GM18868 (cell line): Measurements from ENCODE around the gene MED19.
"Not testable (repeated sequence)": the region's sequence is repeated elsewhere in the genome, so short reads cannot be mapped to it uniquely, and the experiment has no call there.

Experiments
- ATAC-seq: cut with Tn5 transposase; IDR thresholded peaks from one replicate; pipeline ENCODE4 v1.9.1; 2021; ENCODE audit warnings: mild to moderate bottlenecking, moderate library complexity; ENCODE audit not compliant: unreplicated experiment

The MED19 gene, protein sequence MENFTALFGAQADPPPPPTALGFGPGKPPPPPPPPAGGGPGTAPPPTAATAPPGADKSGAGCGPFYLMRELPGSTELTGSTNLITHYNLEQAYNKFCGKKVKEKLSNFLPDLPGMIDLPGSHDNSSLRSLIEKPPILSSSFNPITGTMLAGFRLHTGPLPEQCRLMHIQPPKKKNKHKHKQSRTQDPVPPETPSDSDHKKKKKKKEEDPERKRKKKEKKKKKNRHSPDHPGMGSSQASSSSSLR

DNA sequence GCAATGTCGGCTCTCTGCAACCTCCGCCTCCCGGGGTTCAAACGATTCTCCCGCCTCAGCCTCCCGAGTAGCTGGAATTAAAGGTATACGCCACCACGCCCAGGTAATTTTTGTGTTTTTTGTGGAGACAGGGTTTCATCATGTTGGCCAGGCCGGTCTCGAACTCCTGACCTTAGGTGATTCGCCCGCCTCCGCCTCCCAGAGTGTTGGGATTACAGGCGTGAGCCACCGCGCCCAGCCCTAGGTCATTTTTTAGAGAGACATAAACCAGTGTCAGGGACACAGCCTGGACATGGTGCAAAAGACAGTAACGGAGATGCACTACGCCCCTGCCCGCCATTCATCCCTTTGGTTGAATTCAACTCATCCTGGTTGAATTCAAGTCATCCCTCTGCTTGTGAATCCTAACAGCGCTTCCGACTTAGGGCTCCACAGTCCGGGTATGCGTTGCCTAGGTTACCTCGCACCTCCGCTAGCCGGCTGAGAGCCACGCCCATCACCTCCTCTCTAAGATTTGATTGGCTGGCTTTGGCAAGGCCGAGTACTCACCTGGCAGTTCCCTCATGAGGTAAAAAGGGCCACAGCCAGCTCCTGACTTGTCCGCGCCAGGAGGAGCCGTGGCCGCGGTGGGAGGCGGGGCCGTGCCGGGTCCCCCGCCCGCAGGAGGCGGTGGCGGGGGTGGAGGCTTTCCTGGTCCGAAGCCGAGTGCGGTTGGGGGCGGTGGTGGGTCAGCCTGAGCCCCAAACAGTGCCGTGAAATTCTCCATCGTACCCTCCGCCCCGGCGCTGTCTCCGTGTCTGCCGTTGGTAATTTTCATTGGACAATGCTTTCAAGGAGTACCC, at the start of gene MED19:
TSS of gene MED19 (minus strand) at position 802 of the 842 bp plus-strand sequence. CDS start at position 766, 36 bp downstream.
- ATAC-seq: peak; percentile 41

DNA sequence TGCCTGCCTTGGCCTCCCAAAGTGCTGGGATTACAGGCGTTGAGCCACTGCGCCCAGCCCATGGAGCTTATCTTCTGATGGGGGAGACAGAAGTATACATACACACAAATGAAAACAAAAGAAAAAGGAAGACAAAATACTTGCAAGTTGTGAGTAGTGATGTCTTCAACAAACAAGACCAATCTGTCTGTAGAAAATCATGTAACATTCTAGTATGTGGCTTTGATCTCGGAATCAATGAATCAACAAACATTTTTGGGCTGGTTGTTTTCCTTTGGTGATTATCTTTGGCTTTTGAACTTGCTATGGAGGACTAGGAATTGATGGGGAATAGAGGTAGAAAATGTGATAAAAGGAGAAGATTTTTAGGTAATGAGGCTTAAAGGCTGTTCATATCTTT, 46.2 kb upstream of the MED19 start:
- no peak for ATAC-seq

DNA sequence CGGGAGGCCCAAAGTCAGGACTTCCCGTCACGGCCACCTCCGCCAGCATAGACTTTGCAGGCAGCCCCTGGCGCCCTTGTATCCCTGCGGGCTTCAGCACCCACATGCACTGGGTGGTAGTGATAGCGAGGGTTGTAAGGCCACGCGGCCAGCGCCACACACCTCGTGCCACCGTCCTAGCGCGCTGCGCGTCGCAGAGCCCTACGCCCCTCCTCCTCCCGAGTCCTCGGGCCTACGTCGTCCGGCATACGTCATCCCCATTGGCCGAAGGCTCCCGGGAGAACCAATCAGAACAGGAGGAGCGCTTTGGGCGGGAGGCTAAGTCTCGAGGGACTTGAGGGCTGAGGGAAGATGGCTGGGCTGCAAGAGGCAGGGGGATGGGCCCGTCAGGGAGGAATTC, 40.9 kb upstream of the MED19 start:
- ATAC-seq: no peak

DNA sequence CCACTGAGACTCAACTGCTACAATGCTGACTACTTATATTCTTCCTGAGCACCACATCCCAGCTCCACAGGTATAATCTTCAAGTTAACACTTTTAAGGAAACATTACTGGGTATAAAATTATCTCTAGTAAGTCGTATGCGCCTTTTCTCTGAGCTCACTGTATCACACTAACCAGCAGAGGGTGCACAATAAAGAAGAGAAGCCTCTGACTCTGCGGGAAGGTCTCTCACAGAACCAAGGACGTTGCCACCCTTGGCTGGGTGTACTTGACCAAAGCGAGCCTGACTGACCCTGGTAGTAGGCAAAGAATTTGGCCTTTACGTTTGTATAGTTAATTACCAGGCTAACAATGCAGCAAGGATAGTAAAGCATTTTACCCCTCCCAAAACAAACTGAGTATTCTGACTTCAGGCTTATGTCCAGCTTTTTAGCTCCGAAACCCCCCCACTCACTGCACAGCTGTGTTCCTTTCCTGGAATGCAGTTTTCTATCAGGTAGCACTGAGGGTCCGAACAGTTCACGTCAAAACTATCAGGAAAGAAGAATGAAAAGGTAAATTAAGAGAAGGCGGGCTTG, 39.8 kb upstream of the MED19 start, which contains the start of gene BTBD18:
TSS of gene BTBD18 (minus strand) at position 144 of the 578 bp plus-strand sequence. CDS start 631 bp downstream, outside the sequence.
- ATAC-seq: no peak

DNA sequence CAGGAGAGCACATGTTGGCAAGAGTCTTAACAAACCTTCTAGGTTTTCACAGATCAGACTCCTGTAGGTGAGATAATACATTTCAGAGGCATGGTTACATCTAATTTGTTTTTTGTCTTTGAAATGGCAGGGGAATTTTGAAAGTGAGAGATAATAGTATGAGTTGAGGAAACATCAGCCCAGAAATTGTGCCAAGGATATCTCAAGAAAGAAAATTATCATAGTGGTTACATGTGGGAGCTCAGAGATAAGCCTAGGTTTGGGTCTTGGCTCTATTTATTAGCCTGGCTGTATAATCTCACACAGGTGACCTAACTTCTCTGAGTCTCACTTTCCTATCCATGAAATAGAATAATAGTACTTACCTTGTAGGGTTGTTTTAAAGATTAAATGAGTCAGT, 39.2 kb upstream of the MED19 start:
- ATAC-seq: no peak

DNA sequence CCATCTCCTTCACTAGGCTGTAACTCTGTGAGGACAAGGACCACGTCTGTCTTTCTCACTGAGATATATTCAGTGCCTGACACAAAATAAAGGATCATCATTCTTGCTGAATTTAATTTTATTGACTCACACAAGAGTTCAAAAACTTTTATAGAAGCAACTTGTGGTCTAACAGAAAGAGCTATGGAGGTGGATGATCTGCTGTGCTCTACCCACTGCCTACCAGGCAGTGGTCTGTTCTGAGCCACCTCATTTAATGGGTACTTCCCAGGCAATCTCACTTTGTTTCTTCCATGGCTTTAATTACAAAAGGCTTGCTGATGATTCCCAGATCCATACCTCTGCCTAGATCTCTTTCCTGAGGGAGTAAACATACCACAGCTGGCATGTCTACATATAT, 34.9 kb upstream of the MED19 start:
- no peak for ATAC-seq

DNA sequence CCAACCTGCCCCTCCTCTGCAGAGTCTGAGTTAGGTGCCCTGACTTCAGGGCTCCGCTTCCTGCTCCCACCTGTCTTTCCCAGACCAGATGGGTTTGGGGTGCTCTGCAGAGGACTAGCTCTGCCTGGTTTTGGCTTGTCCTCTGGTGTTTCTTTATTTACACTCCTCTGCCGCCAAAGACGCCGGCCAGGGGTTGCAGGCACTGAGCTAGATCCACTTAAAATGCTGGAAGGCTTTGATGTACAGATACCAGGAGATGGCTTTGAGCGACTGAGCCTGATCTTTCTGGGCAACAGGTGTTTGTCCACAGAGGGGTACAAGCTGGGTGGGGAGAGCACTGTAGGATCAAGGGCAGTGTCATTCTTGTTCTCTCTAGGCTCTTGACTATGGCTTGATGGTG, 33.2 kb upstream of the MED19 start:
- no peak for ATAC-seq

DNA sequence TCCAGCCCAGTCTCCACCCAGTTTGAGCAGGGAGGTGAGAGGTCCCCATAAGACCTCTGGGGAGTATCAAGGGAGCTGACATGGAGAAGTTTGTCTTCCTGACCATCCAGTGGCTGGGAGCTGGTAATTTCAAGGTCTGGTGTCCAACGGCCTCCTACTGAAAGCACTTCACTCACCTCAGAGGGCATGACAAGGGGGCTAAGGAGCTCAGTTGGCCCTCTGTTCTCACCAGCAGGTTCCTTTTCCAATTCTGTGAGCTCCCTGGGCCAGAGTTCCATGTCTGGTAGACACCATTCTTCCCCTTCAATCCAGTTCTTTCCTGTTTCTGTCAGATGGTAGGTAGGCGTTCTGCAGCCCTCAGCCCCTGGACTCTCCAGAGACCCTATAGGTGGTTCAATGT, 32.3 kb upstream of the MED19 start:
- no peak for ATAC-seq

DNA sequence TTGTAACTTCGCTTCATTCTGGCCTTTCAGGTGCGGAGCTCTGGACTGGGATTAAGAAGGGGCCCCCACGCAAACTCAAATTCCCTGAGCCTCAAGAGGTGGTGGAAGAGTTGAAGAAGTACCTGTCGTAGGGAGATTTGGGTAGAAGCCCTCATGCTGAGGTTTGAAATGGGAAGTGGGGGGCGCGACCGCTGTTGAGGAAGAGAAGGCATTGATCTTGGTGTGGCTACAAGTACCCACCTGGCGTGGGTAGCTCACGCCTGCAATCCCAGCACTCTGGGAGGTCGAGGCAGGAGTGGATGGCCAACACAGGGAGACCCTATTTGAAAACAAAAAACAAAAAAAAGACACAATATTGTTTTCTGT, 30.1 kb upstream of the MED19 start:
- no peak for ATAC-seq

DNA sequence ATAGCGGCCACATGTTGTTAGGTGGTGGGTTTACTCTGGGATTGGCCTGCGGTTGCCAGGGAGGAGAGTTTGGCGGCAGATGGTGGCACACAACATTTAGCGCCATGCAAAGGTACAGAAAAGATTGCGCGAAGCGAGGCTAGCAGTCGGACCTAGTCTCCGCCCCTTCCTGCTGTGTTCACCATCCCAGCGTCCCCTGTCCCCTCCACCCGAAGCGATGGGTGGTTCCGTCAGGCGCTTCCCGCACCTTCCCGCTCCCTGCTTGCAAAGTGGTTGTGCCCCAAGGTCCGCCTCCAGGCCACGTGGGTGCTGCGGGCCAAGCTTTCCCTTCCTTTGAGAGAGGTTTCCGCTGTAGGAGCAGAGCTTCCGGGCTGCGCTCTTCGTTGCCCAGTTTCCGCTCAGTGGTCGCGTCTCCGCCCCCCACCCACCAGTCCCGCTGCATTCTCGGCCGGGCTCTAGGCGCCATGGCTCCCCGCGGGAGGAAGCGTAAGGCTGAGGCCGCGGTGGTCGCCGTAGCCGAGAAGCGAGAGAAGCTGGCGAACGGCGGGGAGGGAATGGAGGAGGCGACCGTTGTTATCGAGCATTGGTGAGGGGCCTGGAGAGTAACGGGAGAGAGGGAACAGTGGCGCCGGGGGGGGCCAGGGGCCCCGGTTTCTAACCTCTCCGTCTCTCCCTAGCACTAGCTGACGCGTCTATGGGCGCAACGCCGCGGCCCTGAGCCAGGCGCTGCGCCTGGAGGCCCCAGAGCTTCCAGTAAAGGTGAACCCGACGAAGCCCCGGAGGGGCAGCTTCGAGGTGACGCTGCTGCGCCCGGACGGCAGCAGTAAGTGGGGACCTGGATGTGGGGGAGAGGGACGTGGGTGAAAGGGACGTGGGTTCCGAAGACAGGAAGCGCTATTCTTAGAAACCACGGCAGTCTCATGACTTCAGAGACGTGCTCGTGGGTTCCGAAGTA, 29.4 kb upstream of the MED19 start, which contains the start of gene SELENOH:
TSS of gene SELENOH (plus strand) at position 360 of the 955 bp plus-strand sequence. CDS start at position 465, 105 bp downstream.
- peak; percentile 92 for ATAC-seq

DNA sequence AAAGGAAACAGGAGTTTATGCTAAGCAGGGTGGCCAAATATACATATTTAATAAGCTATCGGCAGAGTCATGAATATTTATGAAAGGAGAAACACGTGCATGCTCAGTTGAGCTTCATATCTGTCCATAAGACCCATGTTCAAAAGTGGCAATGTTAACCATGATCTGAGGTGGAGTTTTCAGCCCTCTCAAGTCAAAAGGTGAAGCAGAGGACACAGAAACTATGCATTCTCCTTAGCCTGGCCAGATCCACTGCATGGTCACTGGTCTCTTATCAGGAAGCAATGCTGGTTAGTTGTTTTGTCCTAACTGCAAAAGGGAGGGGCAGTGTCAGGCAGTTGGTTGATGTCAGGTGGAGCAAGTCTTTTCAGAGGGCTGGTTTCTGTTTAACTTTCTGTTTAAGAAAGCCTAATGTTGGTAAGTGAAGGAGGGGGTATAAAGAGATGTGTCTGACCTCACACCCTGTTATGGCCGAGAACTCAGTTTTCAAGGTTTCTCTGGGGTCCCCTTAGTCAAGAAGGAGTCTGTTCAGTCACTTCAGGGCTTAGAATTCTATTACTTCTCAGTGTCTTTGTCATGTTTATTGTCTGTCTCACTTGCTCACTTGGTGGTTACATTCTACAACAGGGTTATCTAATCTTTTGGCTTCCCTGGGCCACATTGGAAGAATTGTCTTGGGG, 23.7 kb upstream of the MED19 start:
- ATAC-seq: no peak

DNA sequence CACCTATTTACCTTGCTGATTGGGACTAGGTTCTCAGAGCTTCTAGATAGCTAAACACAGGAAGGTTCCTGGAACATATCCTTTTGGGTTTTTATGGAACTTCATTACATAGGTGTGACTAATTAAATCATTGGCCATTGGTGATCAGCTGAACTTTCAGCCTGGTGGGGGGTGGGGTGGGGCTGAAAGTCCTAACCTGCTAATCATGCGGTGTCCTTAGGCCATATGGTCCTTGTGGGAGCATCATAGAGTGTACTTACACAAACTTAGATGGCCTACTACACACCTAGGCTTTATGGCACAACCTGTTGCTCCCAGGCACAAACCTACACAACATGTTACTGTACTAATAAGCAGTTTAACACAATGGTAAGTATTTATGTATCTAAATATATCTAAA, 20.6 kb upstream of the MED19 start:
- no peak for ATAC-seq

DNA sequence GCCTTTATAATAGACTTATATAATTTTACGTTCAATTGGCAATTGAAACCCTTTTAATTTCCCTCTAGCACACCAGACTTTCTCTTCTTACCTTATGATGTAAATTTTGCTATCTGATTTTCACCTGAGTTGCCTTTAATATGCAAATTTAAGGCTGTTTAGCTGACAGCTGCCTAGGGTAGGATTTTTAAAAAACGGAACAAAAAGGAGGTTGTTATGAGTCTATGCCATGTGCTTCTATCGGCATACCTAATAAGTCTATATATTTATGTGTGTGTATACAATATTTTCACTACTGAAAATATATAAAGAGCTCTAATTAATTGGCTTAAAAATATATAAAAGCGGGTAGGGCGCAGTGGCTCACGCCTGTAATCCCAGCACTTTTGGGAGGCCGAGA, 17.5 kb upstream of the MED19 start:
- no peak for ATAC-seq

DNA sequence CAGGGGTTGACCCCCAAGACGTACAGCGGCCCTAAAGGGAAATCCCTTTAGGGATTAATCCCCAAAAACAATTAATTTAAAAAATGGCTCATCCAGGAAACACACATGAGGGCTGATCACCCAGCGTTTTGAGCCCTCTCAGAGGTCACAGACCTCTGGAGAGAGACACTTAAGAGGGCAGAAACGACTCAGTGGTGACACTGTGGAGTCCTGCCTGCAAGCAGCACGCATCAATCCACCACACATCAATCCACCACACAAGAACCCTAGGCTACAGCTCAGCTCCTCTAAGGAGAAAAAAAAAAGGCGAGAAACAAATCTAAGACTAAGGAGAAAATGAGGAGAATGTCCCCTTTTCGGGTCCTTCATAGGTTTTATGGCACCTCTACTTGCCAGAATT, 16.8 kb upstream of the MED19 start:
- no peak for ATAC-seq

DNA sequence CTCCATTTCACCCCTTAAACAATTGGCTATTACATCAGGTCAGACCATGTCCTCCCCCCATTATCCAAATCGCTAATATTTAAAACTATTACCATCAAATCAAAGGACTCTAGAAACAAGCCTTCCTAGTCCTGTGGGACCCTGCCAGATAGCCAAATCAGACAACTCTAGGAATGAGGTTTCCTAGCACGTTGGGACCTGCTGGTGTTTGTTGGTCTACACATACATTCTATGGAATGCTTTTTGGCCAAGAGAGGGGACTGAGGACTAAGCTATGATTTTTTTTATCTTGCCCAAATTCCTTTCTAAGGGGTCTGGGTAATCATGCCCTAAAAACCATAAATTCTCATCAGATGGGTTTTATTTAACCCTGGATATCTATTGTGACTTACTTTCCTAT, 15.2 kb upstream of the MED19 start:
- no peak for ATAC-seq

DNA sequence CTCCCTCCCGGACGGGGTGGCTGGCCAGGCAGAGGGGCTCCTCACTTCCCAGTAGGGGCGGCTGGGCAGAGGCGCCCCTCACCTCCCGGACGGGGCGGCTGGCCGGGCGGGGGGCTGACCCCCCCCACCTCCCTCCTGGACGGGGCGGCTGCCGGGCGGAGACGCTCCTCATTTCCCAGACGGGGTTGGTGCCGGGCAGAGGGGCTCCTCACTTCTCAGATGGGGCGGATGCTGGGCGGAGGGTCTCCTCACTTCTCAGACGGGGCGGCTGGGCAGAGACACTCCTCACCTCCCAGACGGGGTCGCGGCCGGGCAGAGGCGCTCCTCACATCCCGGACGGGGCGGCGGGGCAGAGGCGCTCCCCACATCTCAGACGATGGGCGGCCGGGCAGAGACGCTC, 4.7 kb upstream of the MED19 start:
- ATAC-seq: not testable (repeated sequence)

DNA sequence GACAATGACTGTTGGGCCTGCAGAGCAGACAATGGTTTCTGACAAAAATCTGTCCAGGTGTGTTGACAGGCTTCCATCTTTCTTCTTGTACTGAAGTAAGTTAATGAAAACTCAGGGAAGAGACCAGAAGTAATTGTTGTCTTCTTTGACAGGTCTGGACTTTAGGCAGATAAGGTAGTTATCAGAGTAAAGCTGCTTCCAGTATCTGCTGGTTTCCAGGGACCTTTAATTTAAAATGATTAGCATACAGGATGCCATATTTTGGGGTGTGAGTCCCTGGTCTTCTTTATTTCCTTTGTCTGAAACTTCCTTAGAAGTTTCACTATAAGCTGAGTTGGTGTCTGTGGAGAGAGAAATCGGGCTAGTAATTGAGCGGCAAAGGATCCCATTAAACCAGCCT, 1.8 kb upstream of the MED19 start:
- no peak for ATAC-seq

DNA sequence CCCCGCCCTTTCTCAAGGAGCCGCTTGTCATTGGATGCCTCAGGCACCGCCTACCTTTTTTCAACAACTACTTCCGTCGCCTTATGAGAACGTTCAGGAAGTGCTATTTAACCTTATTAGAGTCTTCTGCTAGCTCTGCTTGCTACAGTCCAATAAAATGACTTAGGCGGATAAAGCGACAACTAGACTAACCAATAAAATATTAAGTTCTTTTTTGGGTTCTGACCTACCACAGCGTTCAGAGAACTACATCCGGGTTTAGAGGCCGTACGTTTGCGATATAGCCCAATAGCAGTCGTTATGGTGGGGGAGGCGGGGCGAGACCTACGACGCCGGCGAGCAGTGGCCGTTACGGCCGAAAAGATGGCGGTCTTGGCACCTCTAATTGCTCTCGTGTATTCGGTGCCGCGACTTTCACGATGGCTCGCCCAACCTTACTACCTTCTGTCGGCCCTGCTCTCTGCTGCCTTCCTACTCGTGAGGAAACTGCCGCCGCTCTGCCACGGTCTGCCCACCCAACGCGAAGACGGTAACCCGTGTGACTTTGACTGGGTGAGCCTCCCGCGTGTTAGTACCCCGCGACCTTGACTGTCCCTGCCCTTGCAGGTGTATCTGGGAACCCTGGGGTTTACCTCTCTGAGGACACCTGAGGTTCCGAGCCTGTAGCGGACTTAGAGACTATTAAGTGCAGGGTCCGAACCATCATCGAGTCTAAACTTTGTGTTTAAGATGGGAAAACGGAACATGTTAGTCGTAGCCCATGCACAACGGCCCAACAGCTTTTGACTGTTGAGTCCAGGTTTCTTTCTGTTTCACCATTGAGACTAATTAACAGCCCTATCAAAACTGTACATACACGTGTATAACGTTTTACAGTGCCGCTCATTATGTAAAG, 488 bp upstream of the MED19 start, which contains the start of gene TMX2:
TSS of gene TMX2 (plus strand) at position 338 of the 895 bp plus-strand sequence. CDS start at position 364, 26 bp downstream.
- ATAC-seq: peak; percentile 93

DNA sequence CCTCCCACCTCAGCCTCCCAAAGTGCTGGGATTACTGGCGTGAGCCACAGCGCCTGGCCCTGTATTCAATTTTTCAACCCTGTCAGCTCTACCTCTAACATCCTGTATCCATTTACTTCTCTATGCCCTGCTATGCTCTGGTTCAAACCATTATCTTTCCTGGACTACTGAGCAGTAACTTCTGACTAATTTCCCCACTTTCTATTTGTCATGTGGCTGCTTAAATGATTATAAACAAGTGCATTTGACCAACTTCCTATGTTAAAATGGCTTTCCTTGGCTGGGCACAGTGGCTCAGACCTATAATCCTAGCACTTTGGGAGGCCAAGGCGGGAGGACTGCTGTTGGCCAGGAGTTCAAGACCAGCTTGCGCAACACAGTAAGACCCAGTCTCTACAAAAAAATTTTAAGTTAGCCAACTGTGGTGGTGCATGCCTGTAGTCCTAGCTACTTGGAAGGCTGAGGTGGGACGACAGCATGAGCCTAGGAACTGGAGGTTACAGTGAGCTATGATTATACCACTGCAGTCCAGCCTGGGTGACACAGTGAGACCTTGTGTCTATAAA, 2.1 kb downstream of the MED19 start:
- ATAC-seq: no peak
